Stimulated activated CD8-positive, alpha-beta memory T cell treated with anti-CD3 and anti-CD28 coated beads, Interleukin-7, amount 100 ng/mL, for 1 hour (primary cell): ENCODE data around the gene KLHDC3.
"Not testable (repeated sequence)": the region's sequence is repeated elsewhere in the genome, so short reads cannot be mapped to it uniquely, and the experiment has no call there.

Experiments used
- DNase-seq, 2 donors: peaks; one replicate each; pipeline ENCODE4 v3.0.0-alpha.2; 2020; ENCODE audit warnings: low read depth in 2 of 2

Gene KLHDC3

DNA sequence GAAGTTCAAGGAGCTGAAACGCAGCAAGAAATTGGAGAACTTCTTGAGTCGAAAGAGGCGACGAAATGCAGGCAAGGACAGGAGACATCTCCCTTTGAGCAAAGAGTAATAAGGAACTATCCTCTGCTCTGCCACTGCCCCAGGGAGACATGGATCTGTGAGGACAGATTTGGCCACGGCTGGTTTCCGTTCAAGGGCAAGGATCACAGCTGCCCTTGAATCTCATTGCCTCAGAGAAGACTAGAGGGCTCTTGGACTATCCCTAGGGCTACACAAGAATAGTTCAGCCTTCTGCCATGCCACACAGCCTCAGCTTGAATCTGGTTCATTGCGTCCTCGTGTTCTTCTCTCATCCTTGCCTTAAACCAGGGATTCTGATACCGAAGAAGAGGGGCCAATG lies 15.1 kb downstream of the KLHDC3 start:
- DNase-seq: no peak

DNA sequence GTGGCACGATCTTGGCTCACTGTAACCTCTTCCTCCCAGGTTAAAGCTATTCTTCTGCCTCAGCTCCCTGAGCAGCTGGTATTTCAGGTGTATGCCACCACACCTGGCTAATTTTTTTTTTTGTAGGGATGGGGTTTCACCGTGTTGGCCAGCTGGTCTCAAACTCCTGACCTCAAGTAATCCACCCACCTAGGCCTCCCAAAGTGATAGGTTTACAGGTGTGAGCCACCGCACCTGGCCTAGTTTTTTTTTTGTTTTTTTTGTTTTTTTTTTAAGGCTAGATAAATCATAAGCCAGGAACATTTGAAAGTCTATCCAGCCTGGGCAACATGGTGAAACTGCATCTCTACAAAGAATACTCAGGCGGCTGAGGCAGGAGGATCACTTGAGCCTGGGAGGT lies 18.3 kb downstream of the KLHDC3 start:
- DNase-seq: no peak

DNA sequence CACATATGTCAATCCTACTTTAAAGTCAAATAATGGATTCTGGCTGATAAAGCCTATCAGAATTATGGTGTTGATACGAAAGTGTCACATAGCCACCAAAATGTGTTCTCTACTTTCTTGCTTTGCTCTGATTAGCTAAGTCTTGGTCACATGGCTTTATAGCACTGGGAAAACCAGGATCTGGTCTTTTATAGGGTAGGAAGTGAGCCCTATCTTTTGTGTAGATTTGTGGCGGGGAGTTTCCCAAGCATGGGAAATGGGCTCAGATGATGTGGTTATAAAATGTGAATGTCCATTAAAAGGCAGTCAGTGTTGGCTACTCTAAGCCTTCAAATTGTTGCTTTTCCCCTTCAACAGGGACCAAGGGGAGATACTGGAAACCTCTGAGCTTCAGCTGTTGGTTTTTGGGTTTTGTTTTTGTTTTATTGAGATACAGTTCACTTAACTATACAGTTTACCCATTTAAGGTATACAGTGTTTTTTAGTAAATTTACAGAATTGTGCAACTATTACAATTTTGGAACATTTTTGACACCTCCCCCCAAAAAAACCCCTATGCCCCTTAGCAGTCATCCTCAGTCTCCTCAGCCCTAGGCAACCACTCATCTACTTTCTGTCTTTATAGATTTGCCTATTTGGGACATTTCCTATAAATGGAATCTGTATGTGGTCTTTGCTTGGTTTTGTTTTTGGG lies 19.6 kb downstream of the KLHDC3 start:
- no peak for DNase-seq

DNA sequence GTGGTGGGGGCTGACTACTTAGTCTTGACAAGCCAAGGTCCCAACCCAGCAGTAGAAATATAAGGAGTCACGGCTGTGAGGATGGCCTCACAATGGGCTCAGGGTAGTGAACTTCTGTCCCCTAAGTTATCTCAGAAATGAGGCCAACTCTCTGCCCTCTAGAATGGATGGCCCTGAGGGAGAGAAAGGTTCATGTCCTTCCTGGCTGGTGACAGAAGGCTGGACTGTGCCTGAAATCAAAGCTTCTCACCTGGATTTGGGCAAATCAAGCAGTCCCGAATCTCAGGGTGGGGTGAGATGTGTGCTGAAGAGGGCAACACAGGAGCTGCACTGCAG lies 20.1 kb downstream of the KLHDC3 start:
- DNase-seq: no peak

DNA sequence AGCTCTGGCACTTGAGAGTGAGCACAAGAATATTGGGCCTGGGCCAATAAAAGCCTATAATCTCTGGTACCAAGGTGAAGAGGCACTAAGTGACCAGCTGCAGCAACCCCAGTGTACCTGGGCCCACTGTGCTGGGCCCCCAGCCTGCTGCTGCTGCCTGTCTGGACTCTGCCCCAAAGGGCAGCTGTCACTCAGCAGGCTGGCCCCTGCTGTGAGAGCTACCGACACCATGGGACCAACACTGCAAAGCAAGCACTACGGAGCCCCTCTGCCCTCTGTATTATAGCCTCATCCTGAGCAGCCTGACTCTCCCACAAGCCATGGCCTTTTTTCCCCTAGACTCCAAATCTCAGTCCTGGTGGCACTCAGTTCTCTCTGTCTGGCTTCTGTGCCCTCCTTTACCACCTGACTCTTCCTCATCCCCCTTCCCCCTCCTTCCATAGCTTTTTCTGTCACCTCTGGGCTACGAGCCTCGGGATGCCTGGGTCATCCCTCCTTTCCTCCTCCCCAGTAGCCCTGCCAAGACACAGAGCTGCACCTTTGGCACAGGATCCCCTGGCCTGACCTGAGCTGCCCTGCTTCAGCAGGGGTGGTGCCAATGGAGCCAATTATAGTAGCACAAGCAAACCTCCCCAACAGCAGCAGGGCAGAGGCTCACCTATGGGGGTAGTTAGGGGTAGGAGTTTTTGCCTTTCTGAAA lies 21.6 kb downstream of the KLHDC3 start:
- no peak for DNase-seq

DNA sequence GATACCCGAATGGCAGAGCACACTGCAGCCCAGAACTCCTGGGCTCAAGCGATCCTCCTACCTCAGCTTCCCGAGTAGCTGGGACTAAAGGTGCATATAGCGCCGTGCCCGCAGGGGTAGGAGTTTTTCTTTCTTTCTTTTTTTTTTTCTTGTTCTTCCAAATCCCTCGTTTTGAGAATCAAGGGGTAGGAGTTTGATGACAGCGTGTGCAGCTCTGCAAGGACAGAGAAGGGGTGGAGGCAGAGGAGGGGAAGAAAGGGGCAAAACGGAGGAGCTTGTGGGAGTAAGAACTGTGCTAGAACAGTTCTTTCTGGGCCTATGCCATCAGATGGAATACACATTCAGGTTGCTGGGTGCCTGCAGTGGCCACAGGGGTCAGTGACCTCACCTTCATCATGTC lies 22.7 kb downstream of the KLHDC3 start:
- DNase-seq: no peak

DNA sequence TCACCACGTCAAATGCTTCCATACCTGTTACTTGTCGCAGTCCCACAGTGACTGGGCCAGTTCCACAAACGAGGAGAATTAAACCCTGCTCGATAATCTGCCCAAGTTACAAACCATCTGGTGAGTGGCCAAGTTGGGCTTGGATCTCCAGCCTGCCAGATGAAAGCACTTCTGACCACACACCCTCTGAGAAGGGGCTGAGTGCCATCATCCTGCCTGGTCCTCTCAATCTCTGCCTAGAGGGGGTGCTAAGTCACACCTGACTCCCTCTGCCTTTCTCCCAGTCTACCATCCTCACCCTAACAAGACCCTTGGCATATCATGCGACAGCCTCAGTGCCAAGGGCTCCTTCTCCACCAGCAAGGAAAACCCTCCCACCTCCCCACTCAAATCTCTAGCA lies 23.1 kb downstream of the KLHDC3 start:
- DNase-seq: no peak

DNA sequence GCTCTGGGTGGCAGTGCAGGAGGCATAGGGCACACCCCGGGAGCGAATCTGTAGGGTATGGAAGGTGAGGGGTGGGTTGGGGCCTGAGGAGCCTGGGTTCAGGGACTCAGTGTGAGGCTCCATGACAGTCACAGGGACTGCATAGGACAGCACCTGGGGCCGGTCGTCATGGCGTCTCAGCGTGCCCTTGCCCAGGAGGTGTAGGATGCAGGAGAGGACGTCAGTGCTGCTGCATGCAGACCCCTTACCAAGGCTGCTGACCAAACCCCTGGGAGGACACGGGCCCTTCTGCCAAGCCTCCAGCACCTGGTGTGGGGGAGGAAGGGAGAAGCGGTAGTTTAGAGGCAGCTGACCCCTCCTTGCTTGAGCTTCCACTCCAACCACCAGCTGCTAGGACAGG lies 23.7 kb downstream of the KLHDC3 start:
- no peak for DNase-seq

DNA sequence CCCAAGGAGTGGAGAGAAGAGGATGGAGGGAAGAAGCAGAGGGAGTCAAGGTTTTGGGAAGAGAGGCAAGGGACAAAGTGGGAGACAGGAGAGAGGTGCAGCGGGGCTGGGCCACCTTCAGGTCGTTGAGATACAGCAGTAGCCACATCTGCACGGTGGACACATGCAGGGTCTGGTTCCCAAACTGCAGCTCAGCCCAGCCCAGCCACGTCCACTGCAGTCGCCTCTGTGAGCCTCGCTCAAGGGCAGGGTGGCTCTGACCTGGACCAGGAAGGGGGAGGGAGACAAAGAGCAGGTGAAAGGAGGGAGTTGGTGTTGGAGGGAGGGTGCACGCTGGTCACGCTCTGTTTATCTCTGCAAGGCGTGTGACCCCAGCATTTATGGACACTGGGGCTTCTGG lies 24.7 kb downstream of the KLHDC3 start:
- DNase-seq: no peak

DNA sequence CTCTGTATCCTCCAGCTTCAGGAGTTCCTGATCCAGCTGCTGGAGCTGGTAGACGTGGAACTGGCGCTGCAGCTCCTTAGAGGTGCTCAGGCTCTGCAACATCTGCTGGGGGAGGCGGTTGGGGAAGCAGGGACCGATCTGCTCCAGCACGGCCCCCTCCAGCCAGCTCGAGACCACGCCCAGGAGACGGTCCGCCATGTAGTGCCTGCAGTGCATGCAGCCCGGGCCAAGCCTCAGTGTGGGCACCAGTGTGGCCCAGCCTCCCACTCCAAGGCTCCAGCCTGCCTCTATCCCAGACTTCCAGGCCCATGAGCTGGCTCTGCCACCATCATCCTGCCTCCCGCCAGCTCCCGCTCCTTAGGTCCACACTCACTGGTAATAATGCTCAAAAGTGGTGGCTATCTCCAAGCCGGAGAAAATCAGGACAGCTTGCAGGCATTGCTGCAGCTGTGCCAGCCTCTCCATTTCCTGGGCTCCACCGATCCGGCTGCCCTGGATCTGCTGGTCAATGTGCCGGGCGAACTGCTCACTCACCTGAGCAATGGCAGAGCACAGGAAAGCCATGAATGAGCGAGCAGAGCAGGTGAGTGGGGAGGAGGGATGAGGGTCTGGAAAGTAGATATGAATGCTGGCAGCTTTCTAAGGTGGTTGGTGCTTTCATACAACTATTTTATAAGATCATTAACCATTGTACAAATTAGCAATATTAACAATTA lies 26.7 kb downstream of the KLHDC3 start:
- no peak for DNase-seq

DNA sequence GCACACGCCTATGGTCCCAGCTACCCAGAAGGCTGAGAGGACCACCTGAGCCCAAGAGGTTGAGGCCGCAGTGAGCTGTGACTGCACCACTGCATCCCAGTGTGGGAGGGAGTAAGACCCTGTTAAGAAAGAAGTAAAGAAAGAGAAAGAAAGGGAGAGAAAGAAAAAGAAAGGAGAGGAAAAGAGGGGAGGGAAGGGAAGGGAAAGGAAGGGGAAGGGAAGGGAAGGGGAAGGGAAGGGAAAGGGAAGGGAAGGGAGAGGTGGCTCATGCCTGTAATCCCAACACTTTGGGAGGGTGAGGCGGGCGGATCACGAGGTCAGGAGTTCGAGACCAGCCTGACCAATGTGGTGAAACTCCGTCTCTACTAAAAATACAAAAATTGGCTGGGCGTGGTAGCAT lies 27.4 kb downstream of the KLHDC3 start:
- not testable (repeated sequence) for DNase-seq

DNA sequence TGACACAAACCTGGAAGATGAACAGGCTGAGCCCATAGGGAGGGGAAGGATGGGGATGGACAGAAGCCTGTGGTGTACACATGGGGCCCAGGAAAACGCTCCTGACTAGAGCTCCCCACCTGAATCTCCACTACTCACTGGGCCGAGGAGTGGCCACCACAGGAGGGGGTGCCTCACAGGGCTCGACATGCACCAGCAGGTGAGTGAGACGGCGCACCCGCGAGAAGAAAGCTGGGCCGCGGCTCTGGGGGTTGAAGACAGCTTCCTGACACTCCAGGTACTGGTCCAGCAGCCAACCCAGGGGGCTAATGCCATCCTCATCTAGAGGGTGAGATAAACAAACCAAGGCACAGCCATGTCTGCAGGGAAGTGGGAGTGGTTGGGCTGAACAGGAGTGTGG lies 29.3 kb downstream of the KLHDC3 start:
- no peak for DNase-seq

DNA sequence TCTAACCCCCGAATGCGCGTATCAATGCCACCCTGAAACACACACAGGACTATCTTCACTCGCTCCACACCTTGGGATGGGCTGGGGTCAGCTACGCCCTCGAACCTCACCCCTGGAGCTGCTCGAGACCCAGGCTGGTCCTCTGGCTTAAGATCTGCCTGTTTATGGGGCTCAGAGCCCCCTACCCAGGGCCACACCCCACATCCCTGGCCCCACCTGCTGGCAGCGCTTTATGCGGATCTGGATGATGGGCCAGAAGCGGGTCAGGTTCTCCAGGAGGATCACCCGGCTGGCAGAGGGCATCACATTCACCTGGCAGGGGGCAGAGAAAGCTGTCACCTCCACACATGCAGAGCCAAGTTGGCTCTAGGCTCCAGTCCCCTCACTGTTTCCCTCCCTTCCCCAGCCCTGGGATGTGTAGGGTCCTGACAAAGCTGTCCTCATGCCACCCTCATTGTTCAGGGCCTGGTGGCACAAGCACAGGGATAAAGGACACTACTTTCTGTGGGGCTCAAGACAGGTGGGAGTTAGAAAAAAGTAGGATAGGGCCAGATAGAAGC lies 31.4 kb downstream of the KLHDC3 start:
- no peak for DNase-seq

DNA sequence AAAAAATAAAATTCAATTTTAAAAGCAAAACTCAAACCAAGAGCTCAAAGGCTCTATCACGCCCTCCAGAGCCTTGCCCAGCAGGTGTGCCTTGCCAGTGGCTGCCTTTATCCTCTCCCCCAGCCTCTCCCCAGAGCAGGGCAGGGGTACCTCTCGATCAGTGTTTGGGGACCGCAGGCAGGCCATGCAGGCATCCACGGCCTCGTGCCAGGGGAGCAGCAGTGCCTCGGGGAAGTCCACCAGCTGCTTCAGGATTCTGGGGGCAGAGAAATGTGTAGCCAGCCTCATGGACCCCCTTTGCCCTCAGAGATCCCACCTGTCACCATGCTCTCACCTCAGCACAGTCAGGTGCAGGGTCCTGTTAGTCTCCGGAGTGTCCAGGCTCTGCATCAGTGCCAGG lies 33.9 kb downstream of the KLHDC3 start:
- no peak for DNase-seq

DNA sequence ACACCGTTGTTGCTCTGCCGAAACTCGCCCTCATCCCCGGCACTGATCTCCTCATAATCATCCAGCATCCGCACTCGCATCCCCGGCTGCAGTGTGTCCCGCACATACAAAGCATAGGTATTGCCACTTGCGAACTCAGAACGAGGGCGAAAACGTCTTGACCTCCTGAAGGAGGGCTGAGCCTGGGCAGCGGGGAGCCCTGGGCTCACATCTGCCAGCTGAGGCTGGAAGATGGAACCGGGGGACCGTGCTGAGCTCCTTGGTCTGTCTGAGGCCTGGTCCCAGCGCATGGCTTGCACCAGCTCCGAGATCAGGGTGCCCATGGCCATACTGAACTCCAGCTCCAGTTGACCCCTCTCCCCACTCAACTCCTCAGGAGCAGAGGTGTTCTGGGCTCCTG lies 36.9 kb downstream of the KLHDC3 start:
- no peak for DNase-seq

DNA sequence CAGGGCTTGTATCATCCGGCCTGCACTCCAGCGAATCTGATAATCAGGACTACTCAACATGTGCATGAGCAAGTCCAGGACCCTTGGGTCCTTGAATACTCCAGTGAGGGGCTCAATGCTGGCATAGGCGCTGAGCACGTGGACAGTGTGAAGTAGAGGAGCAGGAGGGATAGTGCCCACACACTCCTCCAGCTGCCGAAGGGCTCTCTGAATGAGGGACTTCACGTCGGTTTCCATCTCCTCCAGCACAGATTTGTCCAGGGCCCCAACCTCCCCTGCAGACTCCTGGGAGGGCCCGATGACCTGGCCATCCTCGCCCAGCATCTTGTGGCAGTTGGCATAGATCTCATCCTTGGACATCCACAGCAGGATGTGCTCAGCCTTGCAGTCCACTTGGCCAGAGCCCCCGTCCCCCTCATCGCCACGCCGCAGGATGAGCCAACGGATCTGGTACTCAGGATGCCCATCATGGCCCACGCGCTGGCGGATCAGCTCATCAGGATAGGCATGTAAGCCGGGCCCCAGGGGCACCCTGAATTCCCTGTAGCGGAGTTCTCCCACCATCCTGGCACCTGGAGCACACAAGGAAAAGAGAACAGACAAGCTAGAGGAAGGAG lies 38.3 kb downstream of the KLHDC3 start:
- DNase-seq: no peak

DNA sequence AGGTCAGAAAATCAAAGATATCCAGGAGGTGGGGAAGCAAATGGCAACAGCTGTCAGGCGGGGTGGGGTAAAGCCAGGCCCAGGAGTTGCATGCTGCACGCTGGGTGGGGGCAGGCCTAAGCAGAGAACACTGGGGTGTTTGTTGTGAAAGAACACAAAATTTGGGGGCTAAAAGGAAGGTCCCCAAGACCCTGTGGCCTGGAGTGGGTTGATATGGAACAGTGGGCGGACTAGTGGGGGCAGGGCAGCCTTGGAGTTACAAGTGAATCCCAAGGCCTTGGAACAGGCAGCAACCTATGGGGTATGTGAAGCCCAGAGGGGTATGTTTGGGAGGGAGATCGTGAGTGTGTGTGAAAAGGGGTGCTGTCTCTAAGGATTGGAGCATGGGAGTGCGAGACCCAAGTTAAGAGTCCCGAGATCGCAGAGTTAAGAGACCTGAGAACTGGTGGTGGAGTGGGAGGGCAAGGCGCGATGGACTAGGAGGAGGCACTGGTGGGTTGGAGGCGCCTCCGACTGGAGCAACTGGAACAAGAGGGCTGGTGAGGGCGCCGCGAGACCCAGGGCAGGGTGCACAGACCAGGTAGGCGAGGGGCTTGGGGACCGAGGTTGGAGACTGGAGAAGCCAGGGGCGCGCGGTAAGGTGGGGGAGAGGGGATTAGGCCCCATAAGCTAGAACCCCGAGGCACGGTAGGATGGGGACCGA lies 38.9 kb downstream of the KLHDC3 start:
- DNase-seq: no peak

DNA sequence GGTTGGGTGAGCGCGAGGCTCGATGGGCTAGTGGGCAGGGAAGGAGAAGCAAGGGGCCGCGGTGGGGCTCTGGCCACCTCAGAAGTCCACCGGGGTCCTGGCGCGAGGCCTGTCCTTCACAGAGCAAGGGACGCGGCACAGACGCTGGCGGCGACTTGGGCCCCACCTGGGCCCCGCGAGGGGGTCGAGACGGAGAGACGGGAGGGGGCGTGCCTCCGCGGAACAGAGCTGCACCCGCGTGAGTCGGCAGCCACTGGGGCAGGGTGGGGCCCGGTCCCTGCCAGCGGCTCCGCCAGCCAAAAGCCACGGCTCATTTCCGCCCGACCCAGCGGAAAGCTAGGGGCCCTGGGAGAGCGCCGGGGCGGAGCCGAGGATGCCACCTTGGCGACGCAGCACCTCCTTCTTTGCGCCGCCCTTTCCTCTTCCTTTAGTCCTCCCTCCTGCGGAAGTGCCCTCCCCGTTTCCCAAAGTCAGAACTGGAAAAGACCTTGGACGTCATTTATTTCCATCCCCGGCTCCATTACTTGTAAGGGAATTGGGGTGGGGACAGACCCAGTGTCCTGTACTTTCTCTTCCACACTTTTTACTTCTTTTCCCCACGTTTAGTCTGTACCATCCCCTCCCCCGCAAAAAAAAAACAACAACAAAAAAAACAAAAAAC lies 39.6 kb downstream of the KLHDC3 start, which contains the start of gene CUL7:
Gene CUL7 (minus strand): TSS at position 307 of the 661 bp plus-strand sequence. CDS start 1,063 bp downstream, outside the sequence.
- DNase-seq: peak; percentile 72 to 76

DNA sequence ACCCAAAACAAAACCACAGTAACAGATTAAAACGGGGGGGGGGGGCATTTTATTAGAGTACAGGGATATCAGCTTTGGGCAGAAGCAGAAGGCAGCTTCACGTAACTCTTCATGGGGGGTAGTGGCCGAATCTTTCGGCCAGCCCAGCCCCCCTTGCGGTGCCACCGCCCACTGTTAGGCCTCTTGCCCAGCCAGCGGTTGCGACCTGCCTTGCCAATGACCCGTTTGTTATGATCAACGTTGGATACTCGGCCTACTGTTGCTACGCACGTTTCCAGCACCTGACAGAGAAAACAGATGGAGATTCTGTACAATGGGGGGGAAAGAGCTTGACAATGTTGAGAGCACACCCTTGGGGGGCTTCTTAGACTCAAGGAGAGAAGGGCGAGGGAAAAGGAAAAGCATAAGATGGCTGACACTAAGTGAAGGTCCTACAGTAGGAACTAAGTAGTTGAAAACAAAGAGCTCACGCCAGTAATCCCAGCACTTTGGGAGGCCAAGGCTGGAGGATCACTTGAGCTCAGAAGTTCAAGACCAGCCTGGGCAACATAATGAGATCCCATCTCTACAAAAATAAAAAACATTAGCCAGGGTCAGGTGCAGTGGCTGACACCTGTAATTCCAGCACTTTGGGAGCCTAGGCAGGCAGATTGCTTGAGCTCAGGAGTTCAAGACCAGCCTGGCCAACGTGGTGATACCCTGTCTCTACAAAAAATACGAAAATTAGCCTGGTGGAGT lies 40.3 kb downstream of the KLHDC3 start:
- DNase-seq: no peak

DNA sequence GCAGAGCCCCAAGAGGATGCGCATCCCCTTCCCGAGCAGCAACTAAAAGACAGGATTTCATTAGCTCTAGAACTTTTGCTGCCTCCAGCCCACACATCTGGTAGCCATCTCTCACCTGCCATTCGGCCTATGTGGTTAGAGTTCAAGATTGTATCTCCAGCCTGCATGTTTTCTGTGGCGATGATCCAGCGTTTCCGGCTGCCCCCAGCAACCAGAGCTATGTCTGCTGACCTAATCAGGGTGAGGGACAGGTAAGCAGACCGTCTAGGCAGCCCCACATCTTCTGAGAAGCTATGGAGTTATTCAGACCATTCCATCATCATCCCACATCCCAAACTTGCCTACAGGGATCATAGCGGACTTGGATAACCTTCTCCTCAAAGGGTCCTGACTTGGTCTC lies 41.9 kb downstream of the KLHDC3 start:
- DNase-seq: no peak
